Nephron progenitor cell (in vitro differentiated cells): ENCODE measurements around the gene COIL.

Experiments used
- DNase-seq: peaks from one replicate; pipeline ENCODE4 v3.0.0; 2021
- H3K27ac Mint-ChIP-seq: 2 replicates; pipeline ENCODE4 v1.8.0; 2021; ENCODE audit warnings: mild to moderate bottlenecking, moderate library complexity, mixed read lengths
- H3K27me3 Mint-ChIP-seq: 2 replicates; pipeline ENCODE4 v1.8.0; 2021; ENCODE audit warnings: mild to moderate bottlenecking, low read depth, mixed read lengths; ENCODE audit not compliant: poor library complexity
- H3K36me3 Mint-ChIP-seq: 2 replicates; pipeline ENCODE4 v1.8.0; 2021; ENCODE audit warnings: low read depth, mixed read lengths
- H3K4me1 Mint-ChIP-seq: 2 replicates; pipeline ENCODE4 v1.8.0; 2021; ENCODE audit warnings: mixed read lengths
- H3K4me3 Mint-ChIP-seq: 2 replicates; pipeline ENCODE4 v1.8.0; 2021; ENCODE audit warnings: mild to moderate bottlenecking, moderate library complexity, mixed read lengths
- H3K9me3 Mint-ChIP-seq: 2 replicates; pipeline ENCODE4 v1.8.0; 2021; ENCODE audit warnings: mild to moderate bottlenecking, moderate library complexity, mixed read lengths
- CTCF ChIP-seq: fragments of 200-600 bp; sonication (generic); IDR thresholded peaks from 2 replicates; pipeline ENCODE4 v1.5.0; 2021; ENCODE audit warnings: antibody characterized with exemption

Gene COIL

GRCh38 chr17:56896217-56896967 is 64.5 kb downstream of the COIL start:
- Mint-ChIP-seq H3K4me1 (peaks cover 69% of the 10 kb centered on the region), H3K36me3 (peaks cover 41% of the 10 kb centered on the region), H3K4me3 (peak overlapping the region; percentile 43), H3K27ac (peak overlapping the region; percentile 62), H3K9me3 (peaks cover 3% of the 10 kb centered on the region), H3K27me3 (peaks cover 2% of the 10 kb centered on the region)
- TF ChIP-seq CTCF = no peak
- no peak for DNase-seq

- no peak for TF ChIP-seq CTCF
- Mint-ChIP-seq H3K4me1 (peaks cover 56% of the 10 kb centered on the region), H3K4me3 (peak overlapping the region; percentile 14), H3K27me3 (peaks cover 2% of the 10 kb centered on the region), H3K27ac (peak overlapping the region; percentile 82), H3K36me3 (peaks cover 43% of the 10 kb centered on the region), H3K9me3 (peaks cover 3% of the 10 kb centered on the region)
- DNase-seq = no peak
These were observed 65.9 kb downstream of the COIL start for GRCh38 chr17:56894859-56895455.

GRCh38 chr17:56893503-56893902 is 67.3 kb downstream of the COIL start:
- H3K4me3 Mint-ChIP-seq = no peak overlapping the region

GRCh38 chr17:56892333-56892732 is 68.5 kb downstream of the COIL start:
- peaks cover 56% of the 10 kb centered on the region for H3K36me3 Mint-ChIP-seq
- peaks cover 34% of the 10 kb centered on the region for H3K4me1 Mint-ChIP-seq
- peaks cover 22% of the 10 kb centered on the region for H3K9me3 Mint-ChIP-seq
- no peak overlapping the region for H3K27ac Mint-ChIP-seq
- peaks cover 2% of the 10 kb centered on the region for H3K27me3 Mint-ChIP-seq
- no peak for TF ChIP-seq CTCF
- no peak overlapping the region for H3K4me3 Mint-ChIP-seq
- no peak for DNase-seq

More at GRCh38 chr17:56893503-56893902, 67.3 kb downstream of the COIL start:
- no peak overlapping the region for H3K27ac Mint-ChIP-seq
- peaks cover 45% of the 10 kb centered on the region for H3K4me1 Mint-ChIP-seq
- DNase-seq = no peak
- peaks cover 10% of the 10 kb centered on the region for H3K9me3 Mint-ChIP-seq
- TF ChIP-seq CTCF = no peak
- H3K27me3 Mint-ChIP-seq = peaks cover 2% of the 10 kb centered on the region
- peaks cover 44% of the 10 kb centered on the region for H3K36me3 Mint-ChIP-seq

- no peak overlapping the region for H3K27ac Mint-ChIP-seq
- H3K9me3 Mint-ChIP-seq = peaks cover 26% of the 10 kb centered on the region
- no peak overlapping the region for H3K4me3 Mint-ChIP-seq
- peaks cover 2% of the 10 kb centered on the region for H3K27me3 Mint-ChIP-seq
- TF ChIP-seq CTCF = no peak
- H3K4me1 Mint-ChIP-seq = peaks cover 32% of the 10 kb centered on the region
- peaks cover 60% of the 10 kb centered on the region for H3K36me3 Mint-ChIP-seq
- DNase-seq = peak; percentile 20
These were observed 69.1 kb downstream of the COIL start for GRCh38 chr17:56891751-56892150.
